ENCODE data around the gene SARDH.
"Not testable (repeated sequence)": the region's sequence is repeated elsewhere in the genome, so short reads cannot be mapped to it uniquely, and the experiment has no call there.

SARDH gene

GRCh38 chr9:133775951-133776905, 38.1 kb upstream of the SARDH start:
- DNase-seq (ENCODE audit: low read depth in 2 of 2), result no peak

GRCh38 chr9:133775291-133775690, 37.1 kb upstream of the SARDH start:
- DNase-seq (ENCODE audit: low read depth in 2 of 2), result no peak

GRCh38 chr9:133774799-133775198, 36.6 kb upstream of the SARDH start:
- DNase-seq (ENCODE audit: low read depth in 2 of 2), result no peak

DNA sequence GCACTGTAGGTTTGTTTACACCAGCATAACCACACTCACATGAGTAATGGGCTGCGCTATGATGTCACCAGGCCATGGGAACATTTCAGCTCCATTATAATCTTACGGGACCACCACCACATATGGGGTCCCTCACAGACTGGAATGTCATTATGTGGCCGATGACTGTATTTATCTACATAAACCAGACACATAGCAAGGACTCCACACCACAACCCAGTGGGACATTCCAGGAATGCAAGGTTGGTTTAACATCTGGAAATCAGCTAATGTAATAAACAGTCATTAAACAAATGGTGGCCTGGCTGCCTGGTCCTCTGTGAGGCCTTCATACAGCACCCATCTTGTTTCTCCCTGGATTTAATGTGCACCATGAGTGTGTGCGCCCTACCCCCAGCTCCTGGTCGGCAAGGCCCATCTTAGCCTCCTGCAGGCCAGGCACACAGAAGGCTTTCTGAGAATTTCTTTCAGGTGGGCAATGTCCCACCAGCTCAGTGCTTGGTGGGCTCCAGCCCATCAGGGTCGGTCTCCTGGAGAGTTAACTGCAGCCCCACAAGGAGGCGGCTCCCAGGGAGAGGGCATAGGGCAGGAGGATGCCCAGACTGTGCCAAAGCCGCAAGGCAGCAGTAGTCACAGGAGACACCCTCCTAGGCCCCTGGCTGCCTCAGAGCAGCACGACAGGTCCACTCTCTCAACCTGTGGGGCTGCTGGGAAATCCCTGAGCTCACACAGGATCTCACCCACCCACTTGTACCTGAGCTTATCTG, 35.9 kb upstream of the SARDH start:
- DNase-seq (ENCODE audit: low read depth in 2 of 2), result no peak

- no peak for DNase-seq (ENCODE audit: low read depth in 2 of 2)
Measured at GRCh38 chr9:133772581-133772980, 34.4 kb upstream of the SARDH start.

DNA sequence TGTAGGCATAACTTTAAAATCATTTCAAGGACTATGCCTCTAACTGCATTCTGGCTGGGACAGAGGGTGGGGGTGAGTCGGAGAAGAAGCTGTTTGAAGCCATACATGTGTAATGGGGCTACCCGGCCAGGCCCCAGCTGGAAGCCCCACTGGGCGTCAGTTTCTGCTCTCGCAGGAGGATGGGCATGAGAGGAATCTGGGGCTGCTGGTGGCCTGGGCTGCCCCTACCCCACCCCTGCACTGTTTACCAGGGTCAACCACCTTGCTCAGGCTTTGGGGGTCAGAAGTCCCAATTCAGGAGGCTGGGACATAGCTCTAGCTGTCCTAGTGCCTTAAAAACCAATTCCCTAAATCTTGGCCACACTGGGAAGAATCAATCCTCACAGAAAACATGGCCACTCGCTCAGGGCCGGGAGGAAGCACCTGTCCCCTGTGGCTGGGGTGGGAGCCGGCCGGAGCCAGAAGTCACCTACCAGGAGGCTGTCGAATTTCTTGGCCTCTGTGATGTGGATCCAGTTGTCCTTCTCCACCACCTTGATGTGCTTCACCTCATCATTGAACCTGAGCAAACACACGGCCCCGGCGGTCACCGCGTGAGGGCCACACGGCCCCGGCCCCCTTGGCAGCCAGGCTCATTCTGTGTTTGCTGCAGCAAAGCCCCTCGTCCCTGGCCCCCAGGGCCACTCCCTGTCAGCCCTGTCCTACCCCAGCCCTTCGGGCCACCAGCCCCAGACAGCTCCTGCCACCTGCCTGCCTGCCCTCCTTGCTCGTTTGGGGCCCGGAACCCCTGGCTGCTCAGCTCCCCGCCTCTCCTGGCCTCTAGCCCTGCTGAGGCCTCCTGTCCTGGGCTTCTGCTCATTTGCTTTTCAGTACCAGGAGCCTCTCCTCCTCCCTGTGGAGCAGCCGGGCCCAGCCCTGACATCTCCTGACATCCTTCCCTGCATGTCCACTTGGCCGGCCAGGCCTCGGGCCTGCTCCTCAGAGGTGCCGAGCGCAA, 33.6 kb upstream of the SARDH start:
- no peak for DNase-seq (ENCODE audit: low read depth in 2 of 2)

GRCh38 chr9:133770076-133770777, 32.1 kb upstream of the SARDH start:
- no peak for DNase-seq (ENCODE audit: low read depth in 2 of 2)

DNA sequence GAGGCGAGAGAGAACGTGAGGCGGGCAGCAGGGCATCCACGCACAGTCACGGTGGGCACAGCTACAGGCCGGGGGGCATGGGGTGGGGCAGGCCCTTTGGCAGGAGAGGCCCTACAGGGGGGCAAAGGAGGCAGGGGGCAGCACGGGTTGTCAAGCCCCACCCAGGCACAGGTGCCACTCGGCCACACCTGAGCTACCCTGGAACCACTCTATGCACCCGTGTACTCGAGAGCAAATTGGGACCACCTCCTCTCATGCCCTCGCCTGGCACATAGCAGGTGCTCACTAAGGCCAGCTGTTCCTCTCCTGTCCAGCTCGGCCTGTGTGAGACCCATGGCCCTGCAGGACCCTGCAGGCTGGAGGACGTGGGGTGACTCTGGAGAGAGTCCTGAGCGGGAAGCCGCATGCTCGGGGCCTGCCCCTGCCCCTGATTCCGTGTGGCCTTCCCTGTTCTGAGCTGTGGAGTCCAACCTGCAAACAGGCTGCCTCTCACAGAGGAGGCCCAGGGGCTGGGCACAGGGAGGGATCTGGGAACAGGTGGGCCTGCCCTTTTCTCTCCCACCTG, 31.4 kb upstream of the SARDH start:
- DNase-seq (ENCODE audit: low read depth in 2 of 2), result no peak

DNA sequence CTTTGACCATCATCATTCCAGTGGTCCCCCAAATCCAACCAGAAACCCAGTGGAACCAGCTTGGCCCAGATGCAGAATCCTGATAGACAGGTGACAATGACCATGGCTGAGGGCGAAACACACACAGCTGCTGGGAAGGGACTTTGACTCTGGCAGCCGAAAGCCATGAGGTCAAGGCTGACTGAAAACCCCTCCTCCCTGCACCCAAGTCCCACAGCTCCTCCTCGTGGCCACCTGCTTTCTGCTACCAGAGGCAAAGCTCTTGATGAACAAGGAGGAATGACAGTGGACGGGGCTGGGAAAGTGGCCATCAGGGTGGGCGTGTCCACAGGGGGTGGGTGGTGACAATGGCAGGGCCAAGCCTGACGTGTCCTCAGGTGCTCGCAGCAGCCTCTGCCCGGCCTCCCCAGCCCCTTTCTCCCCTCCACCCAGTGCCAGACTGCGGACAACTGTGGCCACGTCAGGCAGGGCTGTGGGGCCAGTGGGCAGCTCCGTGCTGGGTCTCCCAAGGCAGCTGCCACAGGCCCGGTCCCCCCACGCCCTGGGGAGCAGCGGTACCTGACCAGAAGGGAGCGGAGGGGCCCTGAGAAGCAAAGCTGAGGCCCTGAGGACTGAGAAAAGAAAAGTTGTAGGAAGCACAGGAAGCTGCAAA, 30.8 kb upstream of the SARDH start:
- no peak for DNase-seq (ENCODE audit: low read depth in 2 of 2)

DNA sequence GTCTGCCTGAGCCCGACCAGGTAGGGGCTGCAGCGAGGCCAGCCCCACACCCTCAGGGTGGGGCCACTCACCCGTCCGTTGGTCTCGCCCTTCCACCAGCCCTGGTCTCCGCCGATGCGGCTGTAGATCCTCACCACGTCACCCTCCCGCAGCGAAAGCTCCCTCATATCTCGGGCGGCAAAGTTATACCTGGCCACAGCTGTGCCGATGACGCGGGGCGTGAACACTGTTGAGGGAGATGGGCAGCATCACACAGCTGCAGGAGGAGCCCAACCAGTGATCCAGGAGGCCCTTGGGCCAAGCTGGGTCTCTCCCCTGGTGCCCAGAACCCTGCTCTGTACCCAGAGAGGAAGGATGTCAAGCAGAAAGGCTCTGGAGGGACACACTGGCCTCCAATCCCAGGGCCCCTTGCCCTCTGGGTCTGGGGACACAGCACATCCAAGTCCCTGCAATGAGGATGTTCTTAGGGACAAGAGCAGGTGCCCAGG, 30.3 kb upstream of the SARDH start:
- DNase-seq (ENCODE audit: low read depth in 2 of 2), result no peak

DNA sequence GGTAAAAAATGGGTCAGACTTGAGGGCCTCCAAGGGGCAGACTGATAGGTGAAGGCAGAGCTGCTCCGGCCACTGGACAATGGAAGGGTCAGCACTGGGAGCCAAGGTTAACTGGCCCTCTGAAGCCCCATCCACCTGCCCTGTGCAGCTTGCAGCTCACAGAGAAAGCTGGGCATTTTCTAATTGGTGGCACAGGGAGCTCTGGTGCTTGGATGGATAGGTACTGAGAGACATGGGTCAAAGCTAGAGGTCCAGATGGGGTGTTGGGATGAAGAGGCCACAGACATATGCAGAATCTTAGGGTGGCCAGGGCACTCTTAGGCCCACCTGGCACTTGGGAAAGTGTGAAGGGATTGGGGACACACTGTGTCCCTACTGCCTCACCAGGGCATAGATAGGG, 29.5 kb upstream of the SARDH start:
- no peak for DNase-seq (ENCODE audit: low read depth in 2 of 2)

DNA sequence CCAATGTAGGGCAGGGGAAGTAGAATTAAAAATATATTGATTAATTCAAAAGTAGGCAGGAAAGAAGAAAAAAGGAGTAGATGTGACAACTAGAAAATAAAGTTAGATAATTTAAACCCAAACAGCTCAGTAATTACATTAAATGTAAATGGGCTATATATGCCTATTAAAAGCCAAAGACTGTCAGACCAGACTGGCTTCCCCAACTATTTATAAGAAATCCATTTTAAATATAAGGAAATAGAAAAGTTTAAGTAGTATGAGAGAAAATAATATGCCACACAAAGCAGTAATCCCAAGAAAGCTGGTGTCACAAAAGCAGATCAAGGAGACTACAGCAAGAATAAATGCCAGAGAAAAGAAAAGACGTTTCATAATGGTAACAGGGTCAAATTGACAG, 28.9 kb upstream of the SARDH start:
- no peak for DNase-seq (ENCODE audit: low read depth in 2 of 2)

GRCh38 chr9:133766234-133766633, 28.1 kb upstream of the SARDH start:
- not testable (repeated sequence) for DNase-seq (ENCODE audit: low read depth in 2 of 2)

DNA sequence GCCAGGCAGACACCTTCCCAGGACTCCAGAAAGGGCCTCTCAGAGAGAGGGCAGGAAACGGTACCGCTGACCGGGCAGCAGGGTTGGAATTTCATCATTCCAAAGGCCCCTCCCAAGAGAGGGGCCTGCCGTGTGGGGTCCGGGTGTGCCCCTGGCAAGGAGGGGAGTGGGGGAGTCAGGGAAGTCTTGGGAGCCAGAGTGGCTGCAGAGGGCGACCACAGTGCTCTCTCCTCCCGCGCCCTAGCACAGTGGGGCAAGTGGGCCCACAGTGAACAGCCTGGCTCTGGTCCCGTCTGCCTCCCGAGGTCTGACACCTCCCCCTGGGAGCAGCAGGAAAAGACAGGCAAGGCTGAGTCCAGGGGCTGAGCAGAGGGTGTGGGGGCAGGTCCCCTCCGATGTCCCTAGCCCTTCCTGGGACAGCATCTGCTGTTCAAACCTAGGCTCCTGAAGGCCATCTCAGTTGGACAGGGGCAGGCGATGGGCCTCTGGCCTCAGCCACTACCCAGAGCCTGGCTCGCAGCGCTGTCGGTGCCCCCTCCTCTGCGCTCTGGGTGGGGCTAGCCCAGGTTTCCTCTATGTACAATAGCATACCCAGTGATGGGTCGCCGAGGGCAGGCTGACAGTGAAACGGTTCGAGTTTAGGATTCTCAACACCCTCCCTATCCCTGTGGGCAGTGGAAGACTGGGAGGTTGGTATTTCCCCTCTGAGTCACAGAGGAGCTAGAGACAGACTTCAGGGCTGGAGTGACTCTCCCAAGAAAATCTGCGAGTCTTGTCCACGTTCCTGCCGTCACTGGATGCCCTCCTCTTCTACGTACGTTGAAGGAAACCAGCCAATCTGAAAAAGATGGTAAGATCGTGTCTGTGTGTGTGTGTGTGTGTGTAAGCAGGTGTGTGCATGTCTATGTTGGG, 25.4 kb upstream of the SARDH start:
- no peak for DNase-seq (ENCODE audit: low read depth in 2 of 2)

GRCh38 chr9:133762488-133763271, 24.5 kb upstream of the SARDH start:
- DNase-seq (ENCODE audit: low read depth in 2 of 2), result no peak

GRCh38 chr9:133761641-133762248, 23.6 kb upstream of the SARDH start:
- no peak for DNase-seq (ENCODE audit: low read depth in 2 of 2)

GRCh38 chr9:133760713-133761290, 22.6 kb upstream of the SARDH start:
- DNase-seq (ENCODE audit: low read depth in 2 of 2), result no peak

Measured in stimulated activated CD8-positive, alpha-beta memory T cell treated with anti-CD3 and anti-CD28 coated beads, Interleukin-7, amount 100 ng/mL, for 1 hour (primary cell).